Astrocyte (in vitro differentiated cells and primary cell): ENCODE measurements around the gene KCNC1.

Experiments
- CTCF ChIP-seq: IDR thresholded peaks from 2 replicates; pipeline ENCODE4 v1.5.1; 2011; ENCODE audit warnings: low read depth, mild to moderate bottlenecking, inconsistent platforms, low read length, moderate library complexity; ENCODE audit not compliant: insufficient read depth
- EZH2 ChIP-seq: IDR thresholded peaks from 2 replicates; pipeline ENCODE4 v1.6.1; 2012; ENCODE audit warnings: mild to moderate bottlenecking, low read length, inconsistent platforms; ENCODE audit not compliant: insufficient read depth

- TF ChIP-seq CTCF = no peak
- TF ChIP-seq EZH2 = no peak
These were observed 15.6 kb downstream of the KCNC1 start for GRCh38 chr11:17750013-17750800.
